Measurements from ENCODE around the gene ADAMTS14.

- no peak for TF ChIP-seq CTCF (IDR thresholded peaks at IDR 0.05; ENCODE audit: low read depth, low read length, poor library complexity, severe bottlenecking)
- TF ChIP-seq EZH2phosphoT487 (IDR thresholded peaks at IDR 0.05; ENCODE audit: borderline replicate concordance, low read length): no peak
These were observed 13.6 kb upstream of the ADAMTS14 start for GRCh38 chr10:70658582-70659136.

Measured in DOHH2 (cell line).